HG02610 (cell line): ENCODE results near the gene MDP1.
A peak's percentile ranks its signal among the peaks of the same experiment; 100 is the strongest.
"Not testable (repeated sequence)": the region's sequence is repeated elsewhere in the genome, so short reads cannot be mapped to it uniquely, and the experiment has no call there.

ENCODE experiments used
- ATAC-seq: cut with Tn5 transposase; IDR thresholded peaks from one replicate; pipeline ENCODE4 v1.9.1; 2021; ENCODE audit warnings: mild to moderate bottlenecking, moderate library complexity; ENCODE audit not compliant: unreplicated experiment

MDP1 gene

GRCh38 chr14:24251880-24252288 lies 36.0 kb upstream of the MDP1 start:
- no peak for ATAC-seq

DNA sequence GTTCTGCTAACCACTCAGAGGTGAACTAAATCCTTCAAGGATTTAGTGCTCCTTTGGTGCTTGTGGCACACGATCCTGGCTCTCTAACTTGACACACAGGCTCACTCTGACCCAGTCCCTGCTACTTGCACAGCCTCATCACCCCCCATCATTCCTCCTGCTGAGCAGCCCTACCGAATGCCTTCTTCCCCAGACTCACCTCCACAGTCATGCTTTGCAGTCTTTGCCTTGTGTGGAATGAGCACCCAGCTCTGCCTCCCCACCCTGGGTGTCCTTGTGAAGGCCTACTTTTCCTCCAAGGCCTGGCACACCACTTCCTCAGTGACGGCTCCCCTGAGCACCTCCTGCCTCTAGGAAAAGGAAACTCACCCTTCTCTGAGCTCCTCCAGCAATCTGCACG lies 34.5 kb upstream of the MDP1 start:
- ATAC-seq = no peak

DNA sequence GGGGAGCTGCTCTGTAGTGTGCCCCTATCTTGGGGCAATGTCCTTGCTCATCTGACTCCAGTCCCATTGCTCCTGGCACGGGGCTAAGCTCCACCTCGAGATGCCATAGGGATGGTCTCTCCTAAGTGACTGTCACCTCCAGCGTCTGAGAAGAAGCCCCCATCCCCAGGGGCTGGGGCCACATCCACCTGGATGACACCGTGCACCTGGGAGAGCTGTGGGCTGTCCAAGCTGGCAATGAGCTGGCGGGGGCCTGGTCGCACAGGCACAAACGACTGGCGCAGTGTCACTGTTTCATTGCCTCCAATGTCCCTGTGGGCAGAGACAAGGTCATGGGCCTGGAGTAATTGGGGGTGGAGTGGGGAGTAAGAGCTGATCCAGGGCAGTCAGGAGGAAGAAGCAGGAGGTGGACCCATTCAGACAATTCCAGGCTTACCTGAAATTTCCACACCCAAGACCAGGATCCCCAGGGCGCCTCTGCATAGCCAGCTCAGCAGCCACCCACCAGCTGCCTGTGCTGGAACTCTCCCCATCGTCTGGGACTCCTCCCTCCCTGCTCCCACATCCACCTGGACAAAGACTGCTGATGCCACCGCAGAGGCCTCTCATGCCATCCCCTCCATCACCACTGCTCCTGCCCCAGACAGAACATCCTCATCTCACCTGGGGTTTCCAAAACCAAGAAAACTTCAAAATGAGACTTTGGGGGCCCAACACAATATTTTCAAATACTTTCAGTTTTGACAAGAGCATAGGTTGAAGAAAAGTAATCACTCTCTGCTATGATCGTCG lies 33.6 kb upstream of the MDP1 start:
- ATAC-seq = no peak

GRCh38 chr14:24247422-24247821 lies 31.6 kb upstream of the MDP1 start:
- ATAC-seq = no peak

- peak; percentile 21 for ATAC-seq
Measured at GRCh38 chr14:24246765-24247212, 30.9 kb upstream of the MDP1 start.

- ATAC-seq = not testable (repeated sequence)
Measured at GRCh38 chr14:24245350-24245749, 29.5 kb upstream of the MDP1 start.

GRCh38 chr14:24243336-24243836 lies 27.5 kb upstream of the MDP1 start:
- ATAC-seq = no peak

GRCh38 chr14:24241829-24242443 lies 26.1 kb upstream of the MDP1 start:
- ATAC-seq = peak; percentile 85

DNA sequence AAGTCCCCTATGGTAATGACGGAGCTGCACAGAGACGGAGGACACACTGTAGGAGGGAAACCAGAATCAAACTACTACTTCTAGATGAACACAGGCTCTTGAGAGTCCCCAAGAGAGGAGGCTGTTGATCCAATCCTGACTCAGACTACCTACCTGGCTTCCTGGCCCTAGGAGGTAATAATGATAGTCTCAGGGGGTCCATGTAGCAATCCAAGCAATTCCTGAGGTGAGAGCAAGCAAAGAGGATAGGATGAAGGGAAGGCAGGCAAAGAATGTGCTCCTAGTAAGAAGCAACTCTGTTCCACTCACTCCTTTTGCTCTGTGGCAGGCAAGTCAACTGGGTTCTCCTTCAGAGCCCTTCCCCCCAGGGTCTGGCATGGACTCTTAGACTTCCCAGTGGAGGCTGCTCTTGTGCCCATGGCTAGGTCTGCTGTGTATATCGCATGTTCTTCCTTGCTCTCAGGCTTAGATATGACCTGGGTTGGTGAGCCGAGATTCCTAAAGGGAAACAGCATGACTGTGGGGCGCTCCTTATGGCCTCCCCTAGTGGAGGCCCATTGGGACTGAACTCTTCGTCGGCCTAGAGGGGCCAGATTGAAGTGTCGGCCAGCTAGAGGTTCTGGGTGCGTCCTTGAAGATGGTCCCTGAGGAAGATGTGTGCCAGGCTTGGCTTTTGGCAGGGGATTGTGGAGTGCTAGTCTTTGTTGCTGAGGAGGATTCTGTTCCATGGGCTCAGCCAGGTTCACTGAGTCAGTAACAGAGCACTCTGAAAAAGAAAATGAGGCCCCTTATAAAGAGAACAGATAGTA lies 24.4 kb upstream of the MDP1 start:
- no peak for ATAC-seq

DNA sequence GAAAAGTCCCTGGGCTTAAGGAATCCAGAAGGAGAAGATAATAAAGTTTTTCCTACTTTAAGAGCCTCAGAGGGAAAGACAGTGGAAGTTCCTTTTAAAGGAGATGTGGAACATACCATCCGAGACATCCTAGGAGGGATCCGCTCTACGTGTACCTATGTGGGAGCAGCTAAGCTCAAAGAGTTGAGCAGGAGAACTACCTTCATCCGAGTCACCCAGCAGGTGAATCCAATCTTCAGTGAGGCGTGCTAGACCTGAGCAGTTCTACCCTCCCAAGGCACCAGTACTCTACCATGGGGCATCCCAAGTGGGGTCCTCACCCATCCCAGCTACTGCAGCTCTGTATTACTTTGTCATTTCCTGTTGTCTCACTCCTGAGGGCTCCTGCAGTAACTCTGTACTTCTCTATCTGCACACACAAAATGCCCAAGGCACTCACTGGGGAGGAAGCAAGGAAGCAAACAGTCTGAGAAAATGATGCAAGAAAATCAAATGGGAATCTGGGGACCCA lies 22.7 kb upstream of the MDP1 start:
- no peak for ATAC-seq

- no peak for ATAC-seq
Measured at GRCh38 chr14:24238123-24238522, 22.3 kb upstream of the MDP1 start.

GRCh38 chr14:24237463-24237955 lies 21.6 kb upstream of the MDP1 start:
- no peak for ATAC-seq

- no peak for ATAC-seq
Measured at GRCh38 chr14:24236689-24237462, 21.0 kb upstream of the MDP1 start.

DNA sequence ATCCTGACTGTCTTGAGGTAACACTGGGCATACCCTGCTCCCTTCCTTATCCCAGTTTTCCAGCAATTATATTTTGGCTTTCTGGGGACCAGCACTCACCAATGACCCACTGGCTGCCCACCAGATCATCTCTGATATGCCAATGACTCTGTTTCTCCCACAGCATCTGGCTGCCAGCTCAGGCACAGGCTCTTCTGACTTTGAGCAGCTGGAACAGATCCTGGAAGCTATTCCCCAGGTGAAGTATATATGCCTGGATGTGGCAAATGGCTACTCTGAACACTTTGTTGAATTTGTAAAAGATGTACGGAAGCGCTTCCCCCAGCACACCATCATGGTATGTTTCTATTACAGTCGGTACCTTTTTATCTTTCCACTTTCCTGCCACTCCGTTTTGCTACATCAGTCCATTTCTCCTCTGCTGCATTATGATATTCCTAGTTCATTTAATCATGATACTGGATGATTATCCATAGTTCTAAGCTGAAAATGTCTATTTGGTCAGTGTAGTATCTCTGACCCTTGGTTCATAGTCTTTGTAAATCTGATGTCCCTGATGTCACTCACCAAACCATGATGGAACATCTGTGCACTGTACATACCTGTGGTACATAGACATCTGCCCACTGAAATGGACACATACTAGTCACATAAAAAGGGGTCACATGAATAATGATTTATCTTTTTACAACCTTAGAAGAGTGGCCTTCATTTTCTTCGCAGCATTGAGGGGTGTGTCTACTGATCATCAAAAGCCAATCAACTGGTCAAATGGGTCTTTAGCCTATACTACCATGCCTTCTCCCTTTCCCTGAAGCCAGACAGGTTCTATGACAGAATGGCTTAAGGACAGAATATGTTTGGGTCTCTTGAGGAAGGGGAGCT lies 20.2 kb upstream of the MDP1 start:
- no peak for ATAC-seq

- no peak for ATAC-seq
Measured at GRCh38 chr14:24234095-24235005, 18.5 kb upstream of the MDP1 start.

- ATAC-seq = no peak
Measured at GRCh38 chr14:24233538-24233866, 17.6 kb upstream of the MDP1 start.

DNA sequence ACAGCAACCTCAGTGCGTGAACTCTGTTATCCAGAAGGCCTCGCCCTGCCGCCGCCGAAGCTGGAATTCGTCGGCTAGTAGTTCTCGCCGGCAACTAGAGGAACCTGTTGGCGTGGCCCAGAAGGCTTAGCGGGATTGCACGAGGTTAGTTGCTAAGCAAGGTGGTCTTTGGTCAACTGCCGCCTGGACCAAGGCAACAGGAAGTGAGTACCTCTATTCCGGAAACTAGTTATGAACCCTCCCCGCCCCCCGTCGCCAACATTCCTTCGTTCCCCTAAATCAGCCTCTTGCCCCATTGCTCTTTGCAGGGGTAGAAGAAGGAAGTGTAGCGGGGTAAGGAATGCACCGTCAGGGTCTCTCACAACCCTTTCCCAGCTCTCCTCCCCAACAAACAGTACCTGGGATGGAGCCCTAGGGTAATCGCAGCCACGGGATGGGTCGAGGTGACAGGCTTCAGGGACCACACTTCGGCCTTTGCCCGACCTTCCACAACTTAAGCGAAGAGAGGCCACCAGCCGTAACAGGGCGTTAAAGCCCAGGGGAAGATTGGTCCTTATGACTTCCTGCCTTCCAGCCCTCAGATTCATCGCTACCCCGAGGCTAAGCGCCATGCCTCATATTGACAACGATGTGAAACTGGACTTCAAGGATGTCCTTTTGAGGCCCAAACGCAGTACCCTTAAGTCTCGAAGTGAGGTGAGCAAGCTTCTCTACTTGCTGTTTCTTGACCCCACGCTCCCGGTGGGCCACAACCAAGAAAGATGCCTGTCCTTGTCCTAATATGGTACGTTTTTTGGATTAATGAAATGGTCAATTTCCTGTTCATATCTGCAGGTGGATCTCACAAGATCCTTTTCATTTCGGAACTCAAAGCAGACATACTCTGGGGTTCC lies 17.0 kb upstream of the MDP1 start, which contains the start of gene GMPR2:
Gene GMPR2, plus strand, starts transcription at position 285 of the 893 bp plus-strand sequence. Its CDS starts 325 bp downstream, at position 610.
- peak; percentile 46 for ATAC-seq
